Activated CD4-positive, alpha-beta T cell treated with anti-CD3 and anti-CD28 coated beads for 1 hour (primary cell): ENCODE results near the gene ACOXL.
"Not testable (repeated sequence)": the region's sequence is repeated elsewhere in the genome, so short reads cannot be mapped to it uniquely, and the experiment has no call there.

ENCODE experiments used
- DNase-seq: peaks from one replicate; pipeline ENCODE4 v3.0.0-alpha.2; 2020

ACOXL gene

DNA sequence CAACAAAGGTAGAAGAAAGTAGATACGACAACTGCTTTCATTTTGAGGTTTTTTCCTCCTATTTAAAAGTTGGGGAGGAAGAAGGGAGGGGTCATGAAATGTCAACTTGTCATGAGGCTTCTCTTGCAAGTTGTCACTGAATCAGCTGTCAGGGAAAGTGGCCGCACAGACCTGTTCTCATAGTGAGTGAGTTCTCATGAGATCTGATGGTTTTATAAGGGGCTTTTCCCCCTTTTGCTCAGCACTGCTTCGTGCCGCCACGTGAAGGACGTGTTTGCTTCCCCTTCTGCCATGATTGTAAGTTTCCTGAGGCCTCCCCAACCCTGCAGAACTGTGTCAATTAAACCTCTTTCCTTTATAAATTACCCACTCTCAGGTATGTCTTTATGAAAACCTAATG is 312.9 kb downstream of the ACOXL start:
- not testable (repeated sequence) for DNase-seq

GRCh38 chr2:111045771-111046444 is 313.5 kb downstream of the ACOXL start:
- DNase-seq = no peak

- no peak for DNase-seq
These were observed 314.3 kb downstream of the ACOXL start for GRCh38 chr2:111046670-111047069.

- no peak for DNase-seq
These were observed 316.7 kb downstream of the ACOXL start for GRCh38 chr2:111048856-111049768.

GRCh38 chr2:111049792-111050640 is 317.6 kb downstream of the ACOXL start:
- DNase-seq = no peak

- no peak for DNase-seq
These were observed 318.5 kb downstream of the ACOXL start for GRCh38 chr2:111050701-111051376.

GRCh38 chr2:111052621-111053020 is 320.2 kb downstream of the ACOXL start:
- no peak for DNase-seq

DNA sequence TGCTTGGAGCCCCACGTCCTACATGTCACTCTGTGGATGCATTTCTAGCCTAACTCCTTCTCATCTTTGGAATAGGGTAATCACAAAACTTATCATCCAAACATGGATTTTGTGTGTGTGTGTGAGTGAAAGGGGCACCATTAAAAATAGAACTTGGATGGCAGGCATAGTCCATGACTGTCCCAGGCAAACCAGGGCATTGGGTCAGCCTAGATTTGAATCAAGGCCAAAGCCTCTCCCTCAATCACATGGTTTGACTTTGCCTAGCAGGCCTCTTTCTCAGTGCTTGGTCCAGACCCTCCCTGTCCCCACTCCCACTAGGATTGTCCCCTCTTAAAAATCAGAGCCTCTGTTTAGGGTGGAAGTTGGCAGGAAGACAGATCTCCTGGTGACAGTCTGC is 320.9 kb downstream of the ACOXL start:
- DNase-seq = no peak

- DNase-seq = no peak
These were observed 321.6 kb downstream of the ACOXL start for GRCh38 chr2:111053825-111054515.

DNA sequence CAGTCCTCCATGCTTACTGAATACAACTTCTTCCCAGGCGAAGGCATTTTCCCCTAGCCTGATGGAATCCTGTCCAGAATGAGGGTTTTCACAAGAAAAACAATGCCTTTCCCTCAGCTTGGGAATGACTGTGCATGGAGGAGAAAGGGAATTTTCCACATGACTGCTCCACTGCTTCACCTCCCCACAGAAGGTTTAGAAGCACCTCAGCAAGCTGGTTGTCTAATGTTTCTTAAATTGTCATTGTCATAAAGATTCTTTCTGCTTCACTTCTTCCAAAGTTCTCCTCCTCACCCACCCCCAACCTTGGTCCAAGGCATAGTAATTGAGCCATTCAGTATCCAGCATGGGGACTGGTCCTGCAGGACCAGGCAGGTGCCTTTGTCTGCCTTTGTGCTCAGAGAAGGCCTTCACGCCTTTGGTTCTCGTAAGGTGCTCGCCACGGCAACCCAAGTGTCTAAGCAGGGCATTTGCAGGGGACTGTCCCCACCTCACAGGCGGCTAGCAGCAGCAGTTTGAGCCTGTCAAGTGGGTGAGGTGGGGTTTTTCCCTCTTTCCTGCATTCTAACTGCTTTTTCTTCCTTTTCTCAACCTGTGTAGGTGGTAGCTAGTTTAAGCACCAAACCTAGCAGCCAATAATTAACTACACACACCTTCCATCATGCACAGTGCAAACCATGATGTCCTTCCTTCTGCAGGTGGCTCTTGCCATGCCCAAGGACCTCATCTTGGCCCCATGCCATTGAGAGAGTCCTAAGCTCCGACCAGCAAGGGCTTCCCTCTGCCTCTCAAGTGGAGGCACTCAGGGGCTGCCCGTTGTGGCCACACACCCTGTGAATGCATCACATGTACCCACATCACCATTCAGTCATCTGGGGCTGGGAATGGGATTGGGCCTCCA is 322.7 kb downstream of the ACOXL start:
- no peak for DNase-seq

GRCh38 chr2:111055735-111056134 is 323.4 kb downstream of the ACOXL start:
- DNase-seq = no peak

DNA sequence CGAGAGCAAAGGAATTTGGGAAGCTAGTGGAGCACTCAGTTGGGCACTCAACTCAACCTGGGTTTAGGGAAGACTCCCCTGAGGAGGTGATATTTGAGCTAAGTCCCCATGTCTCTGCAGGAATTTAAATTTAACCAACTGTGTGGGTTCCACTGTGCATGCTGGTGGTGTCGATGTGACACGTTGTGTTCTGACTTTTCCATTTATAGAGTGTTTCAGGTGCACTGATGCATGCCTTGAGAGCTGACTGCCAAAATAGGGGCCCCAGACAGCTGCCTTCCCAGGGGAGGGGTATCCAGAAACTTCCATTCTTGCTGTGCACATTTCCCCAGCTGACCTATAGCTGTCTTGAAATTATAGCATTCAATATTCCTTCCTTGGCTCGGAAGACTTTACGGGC is 324.7 kb downstream of the ACOXL start:
- no peak for DNase-seq

DNA sequence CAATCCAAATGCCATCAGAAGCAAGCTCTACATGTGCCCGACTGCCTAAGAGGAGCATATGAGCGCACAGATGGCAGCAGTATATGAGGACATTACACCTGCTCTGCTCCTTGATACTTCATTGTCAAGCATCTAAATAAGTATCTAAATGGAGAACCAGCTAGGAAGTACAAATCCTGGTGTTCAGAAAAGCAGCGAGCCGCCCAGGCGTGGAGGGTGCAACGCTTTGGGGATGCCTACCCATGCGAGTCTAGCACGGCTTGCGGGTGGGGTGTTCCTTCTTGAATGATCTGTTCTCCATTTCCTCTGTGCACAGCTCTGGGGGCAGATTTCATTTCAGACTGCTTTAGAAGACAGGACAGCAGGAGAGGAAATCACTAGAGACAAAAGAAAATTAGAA is 325.3 kb downstream of the ACOXL start:
- DNase-seq = no peak

DNA sequence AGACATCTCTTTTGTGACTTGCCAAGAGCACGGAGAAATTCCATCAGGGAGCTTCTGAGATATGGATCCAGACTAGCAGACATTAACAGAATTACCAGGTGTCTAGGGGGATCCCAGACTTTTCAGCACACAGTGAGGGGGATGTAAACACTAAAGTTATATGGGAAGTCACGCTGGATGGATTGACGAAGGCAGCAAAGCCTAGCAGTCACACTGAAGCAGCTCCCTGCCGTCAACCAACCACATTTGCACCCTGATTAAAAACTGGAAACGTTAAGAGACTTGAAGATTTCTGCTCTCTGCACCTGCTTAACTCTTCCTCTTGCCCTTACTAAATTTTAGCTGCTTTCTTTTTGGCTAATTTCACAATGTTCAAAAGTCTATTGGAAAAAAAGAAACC is 325.9 kb downstream of the ACOXL start:
- DNase-seq = no peak

- DNase-seq = no peak
These were observed 328.8 kb downstream of the ACOXL start for GRCh38 chr2:111061191-111061590.

- no peak for DNase-seq
These were observed 330.0 kb downstream of the ACOXL start for GRCh38 chr2:111062417-111062816.

DNA sequence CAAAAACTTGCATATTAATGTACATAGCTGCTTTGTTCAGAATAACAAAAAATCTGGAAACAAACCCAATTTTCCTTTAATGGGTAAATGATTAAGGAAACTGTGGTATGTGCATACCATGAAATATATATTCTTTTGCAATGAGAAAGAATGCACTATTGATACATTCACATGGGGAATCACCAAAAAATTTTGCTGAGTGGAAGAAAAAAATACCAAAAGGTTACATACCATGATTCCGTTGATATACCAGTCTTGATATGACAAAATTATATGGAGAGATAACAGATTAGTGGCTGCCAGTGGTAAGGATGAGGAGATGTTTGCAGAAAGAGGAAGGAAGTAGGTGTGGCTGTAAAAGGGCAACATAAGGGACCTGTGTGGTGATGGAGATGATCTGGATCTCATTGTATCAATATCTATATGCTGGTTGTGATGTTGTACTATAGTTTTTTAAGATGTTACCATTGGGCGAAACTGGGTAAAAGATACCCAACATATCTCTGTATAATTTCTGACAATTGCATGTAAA is 333.8 kb downstream of the ACOXL start:
- DNase-seq = no peak

GRCh38 chr2:111068435-111069058 is 336.2 kb downstream of the ACOXL start:
- no peak for DNase-seq

GRCh38 chr2:111069722-111070121 is 337.3 kb downstream of the ACOXL start:
- no peak for DNase-seq

DNA sequence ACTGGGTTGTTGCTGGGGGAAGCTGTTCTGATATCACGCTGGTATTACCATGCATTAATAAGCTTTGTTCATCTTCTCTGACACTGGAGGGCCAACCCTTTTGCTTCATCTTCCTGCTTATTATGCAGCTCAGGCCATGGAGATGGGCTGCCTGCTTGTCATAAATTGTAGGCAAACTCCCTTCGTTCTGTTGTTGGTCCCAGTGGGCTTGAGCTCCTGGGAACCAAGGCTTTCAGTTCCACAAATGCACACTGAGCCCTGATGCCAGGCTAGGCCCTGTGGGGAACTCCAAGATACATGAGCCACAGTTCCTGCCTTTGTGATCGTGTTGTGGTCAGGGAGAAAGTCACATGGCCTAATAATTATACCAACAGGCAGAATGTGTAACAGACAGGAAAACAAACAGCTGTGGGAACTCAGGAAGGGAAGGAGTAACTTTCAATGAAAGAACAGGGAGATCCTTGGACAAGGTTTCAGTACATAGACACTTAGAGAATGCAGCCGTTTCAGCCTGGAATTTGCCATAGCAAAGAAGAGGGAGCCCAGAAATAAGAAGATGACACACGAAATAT is 339.3 kb downstream of the ACOXL start:
- DNase-seq = no peak
